K562 (cell line): ENCODE data around the gene KRI1. TPM values are rescaled to one million over a fixed set of nuclear protein-coding genes. Genes with fewer than 3 reads are reported as not detected.

Experiments used
- ATAC-seq: fragments of 200-7000 bp; cut with Tn5 transposase; 3 replicates; pipeline ENCODE4 v1.9.1; 2020; ENCODE audit warnings: moderate library complexity
- BruUV-seq: library from RNA; stranded (reverse); fragments of 400-500 nt; replicated peaks from 2 replicates; lab custom pipeline; 2021; lab: Mats Ljungman, UMichigan
- CTCF ChIA-PET: fragments of 300-600 bp; formaldehyde crosslinking; extraction: SDS; loops from one replicate; lab custom pipeline; 2021; ENCODE audit warnings: low intra/inter-chr PET ratio; lab: Yijun Ruan, JAX
- POLR2A ChIA-PET: fragments of 300-600, 350-650 bp; sonication (Branson Sonifier 250); formaldehyde crosslinking; extraction: SDS; loops from one replicate; lab custom pipeline; 2021; ENCODE audit warnings: antibody characterized with exemption, inconsistent platforms; lab: Yijun Ruan, JAX
- DNase-seq, 4 experiments: peaks; one replicate each; pipeline versions ENCODE4 v3.0.0 to v3.0.0-alpha.2; 2011 to 2018; ENCODE audit warnings: low spot score in 3 of 4, mixed read lengths in 3 of 4; ENCODE audit errors: extremely low read depth in 1 of 4
- FAIRE-seq: peaks from 2 replicates; lab custom pipeline; 2011; peaks lifted over from hg19 to GRCh38; lab: Jason Lieb, UNC
- H2AFZ ChIP-seq: 2 replicates; pipeline ENCODE4 v1.6.0; 2011; ENCODE audit warnings: low read depth, low read length, control low read depth, inconsistent platforms
- H3K27ac ChIP-seq: fragments of 200-600 bp; 3 replicates; pipeline ENCODE4 v1.8.0; 2011; ENCODE audit warnings: low read depth, mild to moderate bottlenecking, control low read depth, inconsistent platforms, low read length, moderate library complexity, mixed read lengths; ENCODE audit errors: extremely low read depth
- H3K27me3 ChIP-seq, 2 experiments: fragments of 300-600 bp in 1 of 2; 2 replicates in 1 of 2; 3 replicates in 1 of 2; pipeline versions ENCODE4 v1.6.0 to v1.8.0; 2011; ENCODE audit warnings: inconsistent platforms in 2 of 2, low read length in 2 of 2, mild to moderate bottlenecking in 1 of 2, mixed read lengths in 1 of 2, moderate library complexity in 1 of 2; ENCODE audit not compliant: control insufficient read depth in 2 of 2, insufficient read depth in 2 of 2
- H3K36me3 ChIP-seq: fragments of 300-600 bp; 3 replicates; pipeline ENCODE4 v1.8.0; 2011; ENCODE audit warnings: mild to moderate bottlenecking, low read length, inconsistent platforms; ENCODE audit not compliant: control insufficient read depth, insufficient read depth
- H3K4me1 ChIP-seq, 2 experiments: fragments of 200-600 bp in 1 of 2; replicated peaks in 1 of 2; 2 replicates in 1 of 2; 3 replicates in 1 of 2; pipeline versions ENCODE4 v1.5.1 to v1.8.0; 2011; ENCODE audit warnings: inconsistent platforms in 2 of 2, low read length in 2 of 2, mild to moderate bottlenecking in 1 of 2, mixed read lengths in 1 of 2, moderate library complexity in 1 of 2; ENCODE audit not compliant: control insufficient read depth in 2 of 2, insufficient read depth in 2 of 2
- H3K4me2 ChIP-seq: 2 replicates; pipeline ENCODE4 v1.6.1; 2011; ENCODE audit warnings: low read length, control low read depth, inconsistent platforms, mixed read lengths; ENCODE audit not compliant: insufficient read depth
- H3K4me3 ChIP-seq: fragments of 200-600 bp; sonication (generic), shearing (Covaris generic); 2 replicates; pipeline ENCODE4 v1.5.1; 2016; ENCODE audit warnings: control low read depth, inconsistent platforms
- H3K79me2 ChIP-seq: fragments of 200-600 bp; 3 replicates; pipeline ENCODE4 v1.8.0; 2011; ENCODE audit warnings: low read length, inconsistent platforms; ENCODE audit not compliant: control insufficient read depth, insufficient read depth
- H3K9ac ChIP-seq, 2 experiments: 2 replicates each; pipeline versions ENCODE4 v1.6.0 to v1.6.1; 2011; ENCODE audit warnings: low read depth in 2 of 2, low read length in 2 of 2, control low read depth in 1 of 2, inconsistent platforms in 1 of 2, mild to moderate bottlenecking in 1 of 2, mixed read lengths in 1 of 2; ENCODE audit not compliant: insufficient read depth in 1 of 2
- H3K9me1 ChIP-seq: one replicate; pipeline ENCODE4 v1.6.0; 2011; ENCODE audit warnings: inconsistent platforms, mild to moderate bottlenecking, low read length, moderate library complexity; ENCODE audit not compliant: control insufficient read depth, insufficient read depth
- H3K9me3 ChIP-seq: replicated peaks from 2 replicates; pipeline ENCODE4 v1.5.1; 2011; ENCODE audit warnings: low read depth, low read length, inconsistent platforms; ENCODE audit not compliant: control insufficient read depth, insufficient read depth
- H4K20me1 ChIP-seq: replicated peaks from 2 replicates; pipeline ENCODE4 v1.6.1; 2011; ENCODE audit warnings: low read length, inconsistent platforms, mixed read lengths; ENCODE audit not compliant: control insufficient read depth, insufficient read depth
- ARID1B ChIP-seq: fragments of 450-650 bp; IDR thresholded peaks from 2 replicates; pipeline ENCODE4 v1.6.1; 2016; ENCODE audit warnings: antibody characterized with exemption, mild to moderate bottlenecking, inconsistent platforms
- CBX1 ChIP-seq: sonication (generic); IDR thresholded peaks from 2 replicates; pipeline ENCODE4 v1.6.1; 2016; ENCODE audit warnings: antibody characterized with exemption, low read depth, mild to moderate bottlenecking
- EGR1 ChIP-seq: fragments of 450-650 bp; conservative IDR thresholded peaks from 2 replicates; pipeline ENCODE4 v1.6.1; 2017; ENCODE audit warnings: mild to moderate bottlenecking
- EHMT2 ChIP-seq: fragments of 450-650 bp; IDR thresholded peaks from 2 replicates; pipeline ENCODE4 v1.6.1; 2018; ENCODE audit warnings: antibody characterized with exemption
- ELK1 ChIP-seq: sonication (generic); formaldehyde crosslinking; IDR thresholded peaks from 2 replicates; pipeline ENCODE4 v1.8.1; 2022; ENCODE audit warnings: missing genetic modification reagents
- MAX ChIP-seq: sonication (generic); formaldehyde crosslinking; IDR thresholded peaks from 2 replicates; pipeline ENCODE4 v1.9.0; 2022; ENCODE audit warnings: mild to moderate bottlenecking, missing genetic modification reagents
- MXI1 ChIP-seq: IDR thresholded peaks from 2 replicates; pipeline ENCODE4 v1.6.1; 2011; ENCODE audit warnings: low read depth, mild to moderate bottlenecking, improper control_type of control experiment, low read length
- NKRF ChIP-seq: fragments of 450-650 bp; IDR thresholded peaks from 2 replicates; pipeline ENCODE4 v1.6.1; 2016; ENCODE audit warnings: borderline replicate concordance
- SIN3A ChIP-seq, 2 experiments: fragments of 150-350 bp in 1 of 2; IDR thresholded peaks; 2 replicates each; pipeline ENCODE4 v1.6.1; 2011 to 2016; ENCODE audit warnings: borderline replicate concordance in 2 of 2, low read depth in 2 of 2, low read length in 2 of 2, mild to moderate bottlenecking in 2 of 2, moderate library complexity in 2 of 2; ENCODE audit not compliant: control insufficient read depth in 1 of 2
- SRSF7 ChIP-seq: fragments of 200-400 bp; formaldehyde crosslinking; optimal IDR thresholded peaks from 2 replicates; pipeline ENCODE3; 2017; ENCODE audit warnings: mild to moderate bottlenecking, low read depth, low read length
- TAF1 ChIP-seq: IDR thresholded peaks from 2 replicates; pipeline ENCODE4 v1.6.1; 2011; ENCODE audit warnings: mild to moderate bottlenecking, low read length, moderate library complexity; ENCODE audit not compliant: insufficient read depth, control insufficient read depth, severe bottlenecking; ENCODE audit errors: extremely low read depth
- ZBTB26 ChIP-seq: fragments of 450-650 bp; formaldehyde crosslinking; IDR thresholded peaks from 2 replicates; pipeline ENCODE4 v1.4.0; 2022; ENCODE audit warnings: missing genetic modification characterization
- ZKSCAN1 ChIP-seq: fragments of 150-350 bp; IDR thresholded peaks from 2 replicates; pipeline ENCODE4 v1.6.1; 2016; ENCODE audit warnings: low read depth, low read length
- WGBS: fragments of 100-300 bp; shearing (Covaris generic); methylation state at CpG from one replicate; pipeline ENCODE4 v1.1.6; 2016; ENCODE audit warnings: low coverage, mixed read lengths; ENCODE audit not compliant: insufficient coverage; ENCODE audit errors: missing lambda C conversion rate; 5-methylcytosine and 5-hydroxymethylcytosine counted together
- in situ Hi-C: fragments of 300-500 bp; cut with MboI; formaldehyde crosslinking; loops from 4 replicates; pipeline ENCODE4 v1.15.0; 2018; ENCODE audit warnings: inconsistent platforms, mixed read lengths
- intact Hi-C: fragments of 100-400 bp; cut with micrococcal nuclease; formaldehyde crosslinking; loops from 2 replicates; pipeline ENCODE4 v1.14.2; 2022
- polyA plus RNA-seq, 8 experiments: library from polyadenylated mRNA; depleted of rRNA in 4 of 8; stranded (reverse) in 5 of 8; unstranded in 3 of 8; fragments of >200 nt; fragmentation: Nextera tagmentation in 2 of 8; fragmentation: Illumina TruSeq in 1 of 8; extraction: Ambion mirVana in 2 of 8; extraction: Trizol in 1 of 8; gene quantifications; 2 replicates each; pipeline versions ENCODE4 v1.2.1 to v1.2.3, GENCODE V29; 2011 to 2014; ENCODE audit warnings: inconsistent platforms in 1 of 8, missing spikeins in 1 of 8
- total RNA-seq, 7 experiments: library from RNA; depleted of rRNA in 6 of 7; stranded (reverse); fragments of >200 nt in 6 of 7; fragmentation: Illumina TruSeq in 2 of 7; extraction: Trizol in 2 of 7; gene quantifications; 2 replicates each; pipeline versions ENCODE4 v1.2.1 to v1.2.3, GENCODE V29; 2011 to 2021; ENCODE audit warnings: low replicate concordance in 1 of 7
- TF ChIP-seq, protein P1 (sequence below): sonication (generic); formaldehyde crosslinking; IDR thresholded peaks from 2 replicates; pipeline ENCODE4 v1.4.0; 2020; ENCODE audit warnings: mild to moderate bottlenecking, missing genetic modification reagents

Gene KRI1
- total and polyA plus RNA-seq, 9 of the 15 experiments (the other 6 are each of a cell fraction or from before 2014, with no cell fraction given), result 1.1 to 50.7 (median 24.7) TPM

GRCh38 chr19:10565028-10565566 is 713 bp downstream of the KRI1 start:
- H3K4me1 ChIP-seq, result peaks cover 29 to 47% of the 10 kb centered on the region in 2 experiments
- CTCF ChIA-PET, result interaction anchor here (0.6 to 2.1 kb wide), 2 partner anchors 24 to 74 kb away, joined by 3 to 4 read pairs; no protein-coding TSS in a partner anchor
- 4% methylated on average over 10 of the region's 10 CpGs for WGBS
- BruUV-seq, result no TSS peak
- peaks cover 2% of the 10 kb centered on the region for H3K9me1 ChIP-seq
- intact Hi-C loops, result loop anchor here (1.0 to 5.0 kb wide), 3 partner anchors 22 to 88 kb away; partner anchors contain the start of genes ATG4D and ILF3
- H3K36me3 ChIP-seq, result peaks cover 34% of the 10 kb centered on the region; the same call in 2 of the 3 replicates
- ATAC-seq (peak; percentile 56), FAIRE-seq (peak; percentile 79), DNase-seq (peak; percentile 75 to 84 (median 77))
- H3K27ac ChIP-seq, result peak overlapping the region; percentile 90
- H4K20me1 ChIP-seq, result no peaks in the 10 kb centered on the region
- no peaks in the 10 kb centered on the region for H3K9me3 ChIP-seq
- peak overlapping the region; percentile 83 for H3K4me3 ChIP-seq
- POLR2A ChIA-PET, result interaction anchor here (0.6 to 2.1 kb wide), 4 partner anchors 9 to 48 kb away, joined by 3 to 14 read pairs (median 6); partner anchors contain the start of gene S1PR5
- H3K27me3 ChIP-seq, result no peaks in the 10 kb centered on the region
- peaks cover 28% of the 10 kb centered on the region for H3K79me2 ChIP-seq
- in situ Hi-C loops, result no loop called here
- H3K4me2 ChIP-seq, result peak overlapping the region; percentile 88
- H2AFZ ChIP-seq, result peak overlapping the region; percentile 88
- peak overlapping the region; percentile 92 to 98 for H3K9ac ChIP-seq
- TF ChIP-seq CBX1 (no peak), EHMT2 (no peak), TAF1 (no peak), NKRF (peak; percentile 76), ARID1B (0 out of 2 replicates have a peak, but pooled peaks have one; percentile 39), MAX (CRISPR knock-in tag) (peak; percentile 27; the same call in 1 of the 2 replicates), EGR1 (no peak), SRSF7 (no peak), SIN3A (IDR thresholded peaks at IDR 0.05; ENCODE audit: borderline replicate concordance in 2 of 2, control insufficient read depth in 1 of 2, low read depth in 2 of 2, low read length in 2 of 2) (peak; percentile 26 to 64; a peak in 2 of 4 replicates), ZBTB26 (peak; percentile 65; the same call in 1 of the 2 replicates), ELK1 (CRISPR knock-in tag) (no peak), MXI1 (peak; percentile 58), ZKSCAN1 (peak; percentile 83)
- TF ChIP-seq, protein P1, sequence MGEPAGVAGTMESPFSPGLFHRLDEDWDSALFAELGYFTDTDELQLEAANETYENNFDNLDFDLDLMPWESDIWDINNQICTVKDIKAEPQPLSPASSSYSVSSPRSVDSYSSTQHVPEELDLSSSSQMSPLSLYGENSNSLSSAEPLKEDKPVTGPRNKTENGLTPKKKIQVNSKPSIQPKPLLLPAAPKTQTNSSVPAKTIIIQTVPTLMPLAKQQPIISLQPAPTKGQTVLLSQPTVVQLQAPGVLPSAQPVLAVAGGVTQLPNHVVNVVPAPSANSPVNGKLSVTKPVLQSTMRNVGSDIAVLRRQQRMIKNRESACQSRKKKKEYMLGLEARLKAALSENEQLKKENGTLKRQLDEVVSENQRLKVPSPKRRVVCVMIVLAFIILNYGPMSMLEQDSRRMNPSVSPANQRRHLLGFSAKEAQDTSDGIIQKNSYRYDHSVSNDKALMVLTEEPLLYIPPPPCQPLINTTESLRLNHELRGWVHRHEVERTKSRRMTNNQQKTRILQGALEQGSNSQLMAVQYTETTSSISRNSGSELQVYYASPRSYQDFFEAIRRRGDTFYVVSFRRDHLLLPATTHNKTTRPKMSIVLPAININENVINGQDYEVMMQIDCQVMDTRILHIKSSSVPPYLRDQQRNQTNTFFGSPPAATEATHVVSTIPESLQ (CRISPR knock-in tag), result 0 out of 2 replicates have a peak, but pooled peaks have one; percentile 5
